Measurements from ENCODE around the gene MAP7D1.

GRCh38 chr1:36144413-36144812, 11.5 kb upstream of the MAP7D1 start:
- TF ChIP-seq, protein P1, sequence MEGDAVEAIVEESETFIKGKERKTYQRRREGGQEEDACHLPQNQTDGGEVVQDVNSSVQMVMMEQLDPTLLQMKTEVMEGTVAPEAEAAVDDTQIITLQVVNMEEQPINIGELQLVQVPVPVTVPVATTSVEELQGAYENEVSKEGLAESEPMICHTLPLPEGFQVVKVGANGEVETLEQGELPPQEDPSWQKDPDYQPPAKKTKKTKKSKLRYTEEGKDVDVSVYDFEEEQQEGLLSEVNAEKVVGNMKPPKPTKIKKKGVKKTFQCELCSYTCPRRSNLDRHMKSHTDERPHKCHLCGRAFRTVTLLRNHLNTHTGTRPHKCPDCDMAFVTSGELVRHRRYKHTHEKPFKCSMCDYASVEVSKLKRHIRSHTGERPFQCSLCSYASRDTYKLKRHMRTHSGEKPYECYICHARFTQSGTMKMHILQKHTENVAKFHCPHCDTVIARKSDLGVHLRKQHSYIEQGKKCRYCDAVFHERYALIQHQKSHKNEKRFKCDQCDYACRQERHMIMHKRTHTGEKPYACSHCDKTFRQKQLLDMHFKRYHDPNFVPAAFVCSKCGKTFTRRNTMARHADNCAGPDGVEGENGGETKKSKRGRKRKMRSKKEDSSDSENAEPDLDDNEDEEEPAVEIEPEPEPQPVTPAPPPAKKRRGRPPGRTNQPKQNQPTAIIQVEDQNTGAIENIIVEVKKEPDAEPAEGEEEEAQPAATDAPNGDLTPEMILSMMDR (CRISPR knock-in tag; IDR thresholded peaks at IDR 0.05): no peak
- TF ChIP-seq PCBP1 (IDR thresholded peaks at IDR 0.05; ENCODE audit: borderline replicate concordance, low read depth, low read length) (no peak), EZH2 (conservative IDR thresholded peaks at IDR 0.05; ENCODE audit: low read depth, low read length) (no peak), RFXAP (CRISPR knock-in tag; IDR thresholded peaks at IDR 0.05; ENCODE audit: borderline replicate concordance) (no peak), CBFB (CRISPR knock-in tag; IDR thresholded peaks at IDR 0.05) (no peak), CBX5 (CRISPR knock-in tag; IDR thresholded peaks at IDR 0.05; ENCODE audit: borderline replicate concordance) (no peak), NFYB (CRISPR knock-in tag; IDR thresholded peaks at IDR 0.05) (no peak)
